Measurements from ENCODE around the gene PLA2R1. TPM values are rescaled to one million over a fixed set of nuclear protein-coding genes. Genes with fewer than 3 reads are reported as not detected.

The PLA2R1 gene
- total RNA-seq, 1 experiment from 2014 or later: 0.39 TPM

GRCh38 chr2:159910951-159911350 is 151.5 kb downstream of the PLA2R1 start:
- Mint-ChIP-seq H3K9me3 (ENCODE audit: unreplicated experiment) (no peaks in the 10 kb centered on the region), H3K36me3 (ENCODE audit: insufficient read depth, unreplicated experiment) (no peaks in the 10 kb centered on the region), H3K4me3 (ENCODE audit: unreplicated experiment) (no peak overlapping the region), H3K27ac (ENCODE audit: unreplicated experiment) (no peak overlapping the region), H3K4me1 (ENCODE audit: low read depth, unreplicated experiment) (peaks cover 28% of the 10 kb centered on the region), H3K27me3 (ENCODE audit: insufficient read depth, unreplicated experiment) (no peaks in the 10 kb centered on the region)
- CTCF ChIA-PET: no interaction called here
- H3K4me3 ChIP-seq (ENCODE audit: low read depth, low read length): no peak overlapping the region
- no peaks in the 10 kb centered on the region for H3K27me3 ChIP-seq (replicated peaks; ENCODE audit: control insufficient read depth, insufficient read depth, low read length)
- POLR2A ChIA-PET: interaction anchor here (0.6 kb wide), 1 partner anchor 14 kb away, joined by 3 read pairs; no protein-coding TSS in a partner anchor
- no peak for DNase-seq
- peaks cover 35% of the 10 kb centered on the region for H3K4me1 ChIP-seq
- no peaks in the 10 kb centered on the region for H3K9me3 ChIP-seq
- no peaks in the 10 kb centered on the region for H3K36me3 ChIP-seq (ENCODE audit: control insufficient read depth, insufficient read depth, low read length)
- intact Hi-C loops (cut with micrococcal nuclease; ENCODE audit: unreplicated experiment): no loop called here
- no TSS peak for BruUV-seq (replicated peaks)
- no peak for TF ChIP-seq CTCF (IDR thresholded peaks at IDR 0.05; ENCODE audit: insufficient read depth in 1 of 2, low read depth in 1 of 2, low read length in 1 of 2, severe bottlenecking in 1 of 2, unreplicated experiment in 1 of 2)

- Mint-ChIP-seq H3K4me3 (ENCODE audit: unreplicated experiment) (no peak overlapping the region), H3K4me1 (ENCODE audit: low read depth, unreplicated experiment) (peaks cover 36% of the 10 kb centered on the region), H3K9me3 (ENCODE audit: unreplicated experiment) (no peaks in the 10 kb centered on the region), H3K27me3 (ENCODE audit: insufficient read depth, unreplicated experiment) (no peaks in the 10 kb centered on the region), H3K36me3 (ENCODE audit: insufficient read depth, unreplicated experiment) (no peaks in the 10 kb centered on the region), H3K27ac (ENCODE audit: unreplicated experiment) (no peak overlapping the region)
- Histone ChIP-seq H3K4me3 (ENCODE audit: low read depth, low read length) (no peak overlapping the region), H3K27me3 (replicated peaks; ENCODE audit: control insufficient read depth, insufficient read depth, low read length) (no peaks in the 10 kb centered on the region), H3K36me3 (ENCODE audit: control insufficient read depth, insufficient read depth, low read length) (no peaks in the 10 kb centered on the region), H3K9me3 (no peaks in the 10 kb centered on the region), H3K4me1 (peaks cover 46% of the 10 kb centered on the region)
- BruUV-seq (replicated peaks): no TSS peak
- ChIA-PET POLR2A (no interaction called here), CTCF (interaction anchor here (1.0 kb wide), 1 partner anchor 13 kb away, joined by 3 read pairs; no protein-coding TSS in a partner anchor)
- no peak for TF ChIP-seq CTCF (IDR thresholded peaks at IDR 0.05; ENCODE audit: insufficient read depth in 1 of 2, low read depth in 1 of 2, low read length in 1 of 2, severe bottlenecking in 1 of 2, unreplicated experiment in 1 of 2)
- intact Hi-C loops (cut with micrococcal nuclease; ENCODE audit: unreplicated experiment): no loop called here
- no peak for DNase-seq
These were observed 153.8 kb downstream of the PLA2R1 start for GRCh38 chr2:159908623-159909022.

GRCh38 chr2:159907909-159908308 is 154.5 kb downstream of the PLA2R1 start:
- no peak for TF ChIP-seq CTCF (IDR thresholded peaks at IDR 0.05; ENCODE audit: insufficient read depth in 1 of 2, low read depth in 1 of 2, low read length in 1 of 2, severe bottlenecking in 1 of 2, unreplicated experiment in 1 of 2)
- POLR2A ChIA-PET: no interaction called here

More at GRCh38 chr2:159907909-159908308, 154.5 kb downstream of the PLA2R1 start:
- Histone ChIP-seq H3K4me1 (peaks cover 52% of the 10 kb centered on the region), H3K4me3 (ENCODE audit: low read depth, low read length) (no peak overlapping the region), H3K36me3 (ENCODE audit: control insufficient read depth, insufficient read depth, low read length) (no peaks in the 10 kb centered on the region), H3K27me3 (replicated peaks; ENCODE audit: control insufficient read depth, insufficient read depth, low read length) (no peaks in the 10 kb centered on the region), H3K9me3 (no peaks in the 10 kb centered on the region)
- no peaks in the 10 kb centered on the region for H3K9me3 Mint-ChIP-seq (ENCODE audit: unreplicated experiment)
- CTCF ChIA-PET: interaction anchor here (0.6 to 2.1 kb wide), 3 partner anchors 14 to 757 kb away, joined by 3 to 9 read pairs (median 3); no protein-coding TSS in a partner anchor
- H3K36me3 Mint-ChIP-seq (ENCODE audit: insufficient read depth, unreplicated experiment): no peaks in the 10 kb centered on the region
- peak overlapping the region; percentile 4 for H3K27ac Mint-ChIP-seq (ENCODE audit: unreplicated experiment)
- no peaks in the 10 kb centered on the region for H3K27me3 Mint-ChIP-seq (ENCODE audit: insufficient read depth, unreplicated experiment)
- intact Hi-C loops (cut with micrococcal nuclease; ENCODE audit: unreplicated experiment): no loop called here
- peak overlapping the region; percentile 0 for H3K4me3 Mint-ChIP-seq (ENCODE audit: unreplicated experiment)
- BruUV-seq (replicated peaks): no TSS peak
- H3K4me1 Mint-ChIP-seq (ENCODE audit: low read depth, unreplicated experiment): peaks cover 36% of the 10 kb centered on the region
- DNase-seq: no peak

All from Caco-2 (cell line).